Adrenal gland (tissue), 5 donors: ENCODE results near the gene VWA8.

Source experiments
- POLR2A ChIP-seq, 2 donors: fragments of 450-650 bp; IDR thresholded peaks; one replicate each; pipeline ENCODE4 v1.6.1; 2017; ENCODE audit warnings: antibody characterized with exemption in 2 of 2, mild to moderate bottlenecking in 2 of 2, moderate library complexity in 1 of 2
- TF ChIP-seq, protein P1 (sequence below), 6 experiments: fragments of 450-650 bp in 4 of 6; fragments of 200-600 bp in 2 of 6; sonication (generic) in 1 of 6; IDR thresholded peaks; 1 replicate in 5 of 6; 2 replicates in 1 of 6; pipeline versions ENCODE4 v1.5.1 to v1.8.0; 2016 to 2021; ENCODE audit warnings: antibody characterized with exemption in 6 of 6, mild to moderate bottlenecking in 2 of 6, moderate library complexity in 1 of 6
- donor health status: DM: no; HTN: no; CAD: no.

DNA sequence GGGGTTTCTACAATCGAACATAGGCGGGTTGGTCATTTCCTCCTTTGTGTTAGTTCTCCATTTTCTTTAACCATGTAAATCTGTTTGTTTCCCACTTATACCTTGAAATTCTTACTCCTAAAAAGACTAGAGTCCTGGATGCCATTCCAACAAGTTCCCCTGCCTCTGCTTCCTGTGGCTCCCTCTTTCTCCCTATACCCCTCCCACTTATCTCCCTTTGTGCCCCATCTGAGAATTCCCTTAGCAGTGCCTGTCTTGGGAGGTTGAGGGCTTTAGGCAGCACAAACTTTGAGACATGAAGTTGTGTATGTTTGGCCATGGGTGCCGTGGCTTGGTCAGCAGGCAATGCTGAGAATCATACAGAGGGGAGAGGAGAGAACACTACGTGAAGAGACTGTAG lies 327.1 kb downstream of the VWA8 start:
- TF ChIP-seq, protein P1, sequence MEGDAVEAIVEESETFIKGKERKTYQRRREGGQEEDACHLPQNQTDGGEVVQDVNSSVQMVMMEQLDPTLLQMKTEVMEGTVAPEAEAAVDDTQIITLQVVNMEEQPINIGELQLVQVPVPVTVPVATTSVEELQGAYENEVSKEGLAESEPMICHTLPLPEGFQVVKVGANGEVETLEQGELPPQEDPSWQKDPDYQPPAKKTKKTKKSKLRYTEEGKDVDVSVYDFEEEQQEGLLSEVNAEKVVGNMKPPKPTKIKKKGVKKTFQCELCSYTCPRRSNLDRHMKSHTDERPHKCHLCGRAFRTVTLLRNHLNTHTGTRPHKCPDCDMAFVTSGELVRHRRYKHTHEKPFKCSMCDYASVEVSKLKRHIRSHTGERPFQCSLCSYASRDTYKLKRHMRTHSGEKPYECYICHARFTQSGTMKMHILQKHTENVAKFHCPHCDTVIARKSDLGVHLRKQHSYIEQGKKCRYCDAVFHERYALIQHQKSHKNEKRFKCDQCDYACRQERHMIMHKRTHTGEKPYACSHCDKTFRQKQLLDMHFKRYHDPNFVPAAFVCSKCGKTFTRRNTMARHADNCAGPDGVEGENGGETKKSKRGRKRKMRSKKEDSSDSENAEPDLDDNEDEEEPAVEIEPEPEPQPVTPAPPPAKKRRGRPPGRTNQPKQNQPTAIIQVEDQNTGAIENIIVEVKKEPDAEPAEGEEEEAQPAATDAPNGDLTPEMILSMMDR (IDR thresholded peaks at IDR 0.05): no peak
- TF ChIP-seq POLR2A (IDR thresholded peaks at IDR 0.05): no peak
